Measurements from ENCODE around the gene S100Z. TPM values are rescaled to one million over a fixed set of nuclear protein-coding genes. Genes with fewer than 3 reads are reported as not detected.

S100Z gene
- total RNA-seq (1 to 10 TPM in 2 of 9 donors, under 1 TPM in 6, not detected in 1; 0.11 to 2.8 (median 0.51) TPM), polyA plus RNA-seq (under 1 TPM; 0.27 to 0.44 (median 0.40) TPM)
- long read RNA-seq, donor 1, result 0 reads
- long read RNA-seq, donor 2, result 0 reads
- long read RNA-seq, donor 3, result 0 reads
- long read RNA-seq, donor 4, result 0 reads
- long read RNA-seq, donor 5, partial matches to known transcripts, result 0 of 2 reads
- long read RNA-seq, donor 5, other reads (novel, unspliced or antisense), result 1 of 2 reads
- long read RNA-seq, donor 6, result 0 reads
- long read RNA-seq, donor 7, result 0 reads
- long read RNA-seq, donor 8, result 0 reads
- long read RNA-seq, donor 9, result 0 reads
- long read RNA-seq, donor 10, result 0 reads

- TF ChIP-seq, protein P1, sequence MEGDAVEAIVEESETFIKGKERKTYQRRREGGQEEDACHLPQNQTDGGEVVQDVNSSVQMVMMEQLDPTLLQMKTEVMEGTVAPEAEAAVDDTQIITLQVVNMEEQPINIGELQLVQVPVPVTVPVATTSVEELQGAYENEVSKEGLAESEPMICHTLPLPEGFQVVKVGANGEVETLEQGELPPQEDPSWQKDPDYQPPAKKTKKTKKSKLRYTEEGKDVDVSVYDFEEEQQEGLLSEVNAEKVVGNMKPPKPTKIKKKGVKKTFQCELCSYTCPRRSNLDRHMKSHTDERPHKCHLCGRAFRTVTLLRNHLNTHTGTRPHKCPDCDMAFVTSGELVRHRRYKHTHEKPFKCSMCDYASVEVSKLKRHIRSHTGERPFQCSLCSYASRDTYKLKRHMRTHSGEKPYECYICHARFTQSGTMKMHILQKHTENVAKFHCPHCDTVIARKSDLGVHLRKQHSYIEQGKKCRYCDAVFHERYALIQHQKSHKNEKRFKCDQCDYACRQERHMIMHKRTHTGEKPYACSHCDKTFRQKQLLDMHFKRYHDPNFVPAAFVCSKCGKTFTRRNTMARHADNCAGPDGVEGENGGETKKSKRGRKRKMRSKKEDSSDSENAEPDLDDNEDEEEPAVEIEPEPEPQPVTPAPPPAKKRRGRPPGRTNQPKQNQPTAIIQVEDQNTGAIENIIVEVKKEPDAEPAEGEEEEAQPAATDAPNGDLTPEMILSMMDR (IDR thresholded peaks at IDR 0.05), result no peak
- H3K4me3 ChIP-seq, result no peak within 1 kb of the TSS
- no peaks in the 10 kb centered on the region for H3K36me3 ChIP-seq (replicated peaks in 1 of 2)
- 77 to 80% (median 79%) methylated on average over 18 of the region's 18 CpGs for WGBS, 4 donors
- peaks cover 6 to 13% of the 10 kb centered on the region in 2 donors for H3K4me1 ChIP-seq (replicated peaks in 1 of 2)
- DNase-seq, result no peak
- no peaks in the 10 kb centered on the region for H3K9me3 ChIP-seq (replicated peaks in 1 of 3)
- H3K27me3 ChIP-seq, result no peaks in the 10 kb centered on the region
- H3K27ac ChIP-seq, result peak within 1 kb of the TSS in 1 of 5 donors; percentile 28
- intact Hi-C loops (cut with DNase I), result no loop called here
Measured at GRCh38 chr5:76849419-76850291, at the start of gene S100Z. Gene S100Z, plus strand, starts transcription at chr5:76850014. Its CDS starts 25,346 bp downstream, at chr5:76875360.

GRCh38 chr5:76800579-76800978 lies 49.2 kb upstream of the S100Z start:
- Histone ChIP-seq H3K9me3 (replicated peaks in 1 of 3) (no peaks in the 10 kb centered on the region), H3K27me3 (no peaks in the 10 kb centered on the region), H3K27ac (no peak overlapping the region), H3K4me3 (no peak overlapping the region), H3K4me1 (replicated peaks in 1 of 2) (no peaks in the 10 kb centered on the region), H3K36me3 (replicated peaks in 1 of 2) (no peaks in the 10 kb centered on the region)
- intact Hi-C loops (cut with DNase I), result no loop called here
- WGBS, 4 donors, result 84 to 94% (median 91%) methylated on average over 3 of the region's 3 CpGs
- TF ChIP-seq, protein P1 (IDR thresholded peaks at IDR 0.05), result no peak
- no peak for TF ChIP-seq POLR2A (IDR thresholded peaks at IDR 0.05)
- DNase-seq, result no peak

GRCh38 chr5:76801159-76801802 lies 48.5 kb upstream of the S100Z start:
- no peaks in the 10 kb centered on the region for H3K27me3 ChIP-seq
- peak overlapping the region in 1 of 5 donors; percentile 1 for H3K27ac ChIP-seq
- H3K9me3 ChIP-seq (replicated peaks in 1 of 3), result no peaks in the 10 kb centered on the region
- H3K4me1 ChIP-seq (replicated peaks in 1 of 2), result no peaks in the 10 kb centered on the region
- H3K36me3 ChIP-seq (replicated peaks in 1 of 2), result no peaks in the 10 kb centered on the region
- H3K4me3 ChIP-seq, result no peak overlapping the region
- no peak for TF ChIP-seq POLR2A (IDR thresholded peaks at IDR 0.05)
- TF ChIP-seq, protein P1 (IDR thresholded peaks at IDR 0.05), result no peak
- DNase-seq, result peak in 3 of 7 donors; percentile 32 to 60 (median 34)
- WGBS, 4 donors, result 41 to 55% (median 50%) methylated on average over 4 of the region's 4 CpGs
- intact Hi-C loops (cut with DNase I), result no loop called here

- no peak for TF ChIP-seq POLR2A (IDR thresholded peaks at IDR 0.05)
- TF ChIP-seq, protein P1 (IDR thresholded peaks at IDR 0.05), result no peak
- Histone ChIP-seq H3K4me3 (no peak overlapping the region), H3K9me3 (replicated peaks in 1 of 3) (no peaks in the 10 kb centered on the region), H3K4me1 (replicated peaks in 1 of 2) (no peaks in the 10 kb centered on the region), H3K27ac (no peak overlapping the region), H3K27me3 (no peaks in the 10 kb centered on the region), H3K36me3 (replicated peaks in 1 of 2) (no peaks in the 10 kb centered on the region)
- intact Hi-C loops (cut with DNase I), result no loop called here
- 85 to 93% (median 90%) methylated on average over 3 of the region's 3 CpGs for WGBS, 4 donors
- no peak for DNase-seq
Measured at GRCh38 chr5:76801803-76802195, 48.0 kb upstream of the S100Z start.
